HG03139 (cell line): ENCODE data around the gene DDX4.
"Not testable (repeated sequence)": the region's sequence is repeated elsewhere in the genome, so short reads cannot be mapped to it uniquely, and the experiment has no call there.

ENCODE experiments used
- ATAC-seq: cut with Tn5 transposase; IDR thresholded peaks from one replicate; pipeline ENCODE4 v1.9.1; 2021; ENCODE audit not compliant: unreplicated experiment

The DDX4 gene

DNA sequence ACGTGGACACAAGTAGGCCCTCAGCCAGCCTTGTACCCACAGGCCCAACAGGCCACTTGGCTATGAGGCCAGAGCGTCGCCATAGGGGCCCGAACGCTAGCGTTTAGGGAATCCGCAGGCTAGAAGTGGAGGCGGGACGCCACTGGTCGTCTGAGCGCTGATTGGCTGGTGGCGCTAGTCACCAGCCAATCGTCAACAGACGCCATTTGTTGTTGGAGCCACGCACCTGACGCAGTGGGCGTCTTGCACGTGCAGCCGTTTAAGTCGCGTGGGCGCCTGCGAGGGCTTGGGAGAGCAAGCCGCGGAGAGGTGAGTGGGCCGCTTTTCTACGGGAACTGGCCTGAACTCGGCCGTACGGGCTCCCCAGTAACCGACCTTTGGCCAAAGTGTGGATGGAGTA, at the start of gene DDX4:
DDX4 (plus strand) TSS at position 269 of the 400 bp plus-strand sequence. CDS start 903 bp downstream, outside the sequence.
- ATAC-seq, result no peak

DNA sequence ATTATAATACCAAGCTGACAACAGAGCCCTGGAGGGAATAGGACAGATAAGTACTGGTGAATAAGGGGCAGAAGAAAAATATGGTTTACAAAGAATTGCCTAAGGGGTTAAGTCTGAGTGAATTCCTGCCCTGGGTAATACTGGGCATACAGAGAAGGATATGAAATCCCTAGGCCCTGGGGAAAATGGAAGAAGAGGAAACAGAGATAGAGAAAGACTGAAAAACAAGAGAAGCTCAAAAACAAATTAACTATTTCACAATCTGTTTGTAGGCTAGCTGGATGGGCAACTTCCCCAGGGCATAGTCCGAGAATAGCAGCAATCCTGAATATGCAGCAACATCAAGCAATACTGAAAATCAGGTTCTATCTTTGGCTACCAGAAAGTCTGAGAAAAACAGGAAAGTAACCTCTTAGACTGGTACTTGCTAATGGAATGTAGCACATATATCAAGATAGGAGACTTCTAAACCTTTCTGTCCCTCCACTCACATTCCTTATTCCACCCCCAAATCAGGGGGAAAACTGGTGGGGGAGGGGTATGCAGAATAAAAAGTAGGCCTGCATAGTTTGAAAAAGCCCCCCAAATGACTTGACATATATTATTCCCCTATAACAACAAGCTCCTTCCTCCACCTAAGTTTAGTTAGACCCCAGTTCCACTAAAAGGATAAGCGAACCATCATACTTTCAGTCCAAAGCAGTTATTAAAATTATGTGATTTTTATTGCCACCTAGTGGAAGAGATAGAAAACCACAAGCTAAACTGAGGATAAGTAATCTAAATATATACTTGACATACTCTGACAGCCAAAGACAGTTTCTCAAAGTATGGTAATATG, 46.4 kb upstream of the DDX4 start:
- ATAC-seq, result no peak

DNA sequence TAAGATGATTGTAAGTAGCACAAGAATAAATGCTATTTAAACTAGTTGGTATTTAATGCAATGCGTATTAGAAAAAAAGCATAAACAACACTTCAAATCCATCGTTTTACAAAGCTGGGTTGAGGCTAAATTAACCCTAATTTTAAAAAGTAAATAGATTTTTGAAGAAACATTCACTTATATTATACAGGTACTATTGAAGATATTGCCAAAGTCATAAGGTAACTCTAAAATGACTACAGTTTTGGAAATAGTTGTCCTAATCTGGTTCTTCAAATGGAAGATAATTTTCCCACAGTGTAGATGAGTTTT, 45.8 kb upstream of the DDX4 start:
- ATAC-seq, result no peak

DNA sequence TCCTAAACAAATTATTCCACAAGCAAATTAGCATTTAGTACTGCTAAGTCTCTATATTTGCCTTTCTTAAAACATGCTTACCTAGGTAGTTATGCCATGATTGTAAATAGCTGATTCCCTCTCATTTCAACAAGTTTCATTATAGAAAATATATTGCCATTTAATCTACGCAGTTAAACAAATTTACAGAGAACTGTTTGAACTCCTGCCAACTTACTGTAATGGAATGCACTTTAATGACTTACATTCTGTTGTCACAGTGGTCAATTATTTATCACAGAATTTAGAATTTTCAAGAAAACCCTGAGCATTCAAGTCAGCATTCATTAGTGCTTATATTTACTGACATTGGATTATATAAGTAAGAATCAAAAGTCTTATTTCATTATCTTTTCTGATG, 45.4 kb upstream of the DDX4 start:
- no peak for ATAC-seq

DNA sequence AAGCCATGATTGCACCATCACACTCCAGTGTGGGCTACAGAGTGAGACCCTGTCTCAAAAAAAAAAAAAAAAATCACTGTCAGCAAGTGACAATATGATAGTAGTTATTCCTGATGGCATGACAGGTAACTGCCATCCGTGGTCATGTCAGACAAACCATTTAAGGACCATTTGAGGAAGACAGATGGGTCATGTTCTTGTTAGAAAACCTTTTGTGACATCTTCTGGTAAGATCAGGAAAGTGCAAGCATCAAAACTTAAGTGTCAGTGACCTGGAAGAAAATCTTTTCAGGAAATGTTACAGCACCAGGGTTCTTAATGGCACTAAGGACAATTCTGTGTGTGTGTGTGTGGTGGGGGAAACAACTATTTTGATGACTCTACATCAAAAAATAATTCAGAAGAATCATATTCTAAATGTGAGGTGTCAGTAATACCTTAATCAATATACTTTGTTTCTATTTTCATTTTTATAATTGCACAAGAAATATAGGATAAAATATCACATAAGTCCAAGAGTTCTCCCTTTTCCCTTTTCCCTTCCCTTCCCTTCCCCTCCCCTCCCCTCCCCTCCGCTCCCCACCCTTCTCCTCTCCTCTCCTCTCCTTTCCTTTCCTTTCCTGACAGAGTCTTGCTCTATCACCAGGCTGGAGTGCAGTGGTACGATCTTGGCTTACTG, 43.6 kb upstream of the DDX4 start:
- ATAC-seq, result no peak

DNA sequence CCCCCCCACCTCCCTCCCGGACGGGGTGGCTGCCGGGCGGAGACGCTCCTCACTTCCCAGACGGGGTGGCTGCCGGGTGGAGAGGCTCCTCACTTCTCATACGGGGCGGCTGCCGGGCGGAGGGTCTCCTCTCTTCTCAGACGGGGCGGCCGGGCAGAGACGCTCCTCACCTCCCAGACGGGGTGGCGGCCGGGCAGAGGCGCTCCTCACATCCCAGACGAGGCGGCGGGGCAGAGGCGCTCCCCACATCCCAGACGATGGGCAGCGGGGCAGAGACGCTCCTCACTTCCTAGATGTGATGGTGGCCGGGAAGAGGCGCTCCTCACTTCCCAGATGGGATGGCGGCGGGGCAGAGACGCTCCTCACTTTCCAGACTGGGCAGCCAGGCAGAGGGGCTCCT, 41.2 kb upstream of the DDX4 start:
- ATAC-seq, result not testable (repeated sequence)

DNA sequence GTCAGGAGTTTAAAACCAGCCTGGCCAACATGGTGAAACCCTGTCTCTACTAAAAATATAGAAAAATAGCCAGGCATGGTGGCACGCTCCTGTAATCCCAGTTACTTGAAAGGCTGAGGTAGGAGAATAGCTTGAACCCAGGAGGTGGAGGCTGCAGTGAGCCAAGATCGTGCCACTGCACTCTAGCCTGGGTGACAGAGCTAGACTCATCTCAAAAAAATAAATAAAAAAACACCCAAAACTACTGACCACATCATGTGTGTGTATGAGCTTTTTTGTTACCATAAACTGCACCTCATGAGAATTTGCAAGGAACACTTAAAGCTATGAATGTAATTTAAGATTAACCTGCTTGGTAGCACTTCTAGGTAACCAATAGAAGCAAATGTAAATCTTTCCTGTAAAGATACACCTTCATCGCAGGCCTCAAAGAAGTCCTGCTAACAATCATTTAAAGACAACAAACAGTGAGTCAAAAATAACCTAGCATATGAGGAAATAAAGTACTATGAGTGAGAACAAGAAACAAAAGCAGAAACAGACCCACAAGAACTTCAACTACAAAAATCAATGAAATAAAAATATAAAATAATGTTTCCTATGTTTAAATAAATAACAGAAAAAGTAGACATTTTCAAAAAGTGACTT, 38.7 kb upstream of the DDX4 start:
- ATAC-seq, result no peak

DNA sequence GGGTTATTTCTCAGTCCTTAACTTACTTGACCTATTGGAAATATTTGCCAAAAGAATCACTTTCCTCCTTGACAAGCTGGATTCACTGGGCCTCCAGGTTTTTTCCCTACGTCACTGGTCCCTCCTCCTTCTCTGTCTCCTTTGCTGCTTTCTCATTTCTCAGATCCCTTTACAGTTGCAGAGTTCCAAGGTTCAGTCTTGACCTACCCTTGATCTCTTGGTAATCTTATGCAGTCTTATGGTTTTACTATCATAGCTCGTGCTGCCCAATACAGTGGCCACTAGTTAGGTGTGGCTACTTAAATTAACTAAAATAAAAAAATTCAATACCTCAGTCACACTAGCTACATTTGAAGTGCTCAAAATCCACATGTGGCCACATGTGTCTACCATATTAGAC, 37.1 kb upstream of the DDX4 start:
- ATAC-seq, result no peak

DNA sequence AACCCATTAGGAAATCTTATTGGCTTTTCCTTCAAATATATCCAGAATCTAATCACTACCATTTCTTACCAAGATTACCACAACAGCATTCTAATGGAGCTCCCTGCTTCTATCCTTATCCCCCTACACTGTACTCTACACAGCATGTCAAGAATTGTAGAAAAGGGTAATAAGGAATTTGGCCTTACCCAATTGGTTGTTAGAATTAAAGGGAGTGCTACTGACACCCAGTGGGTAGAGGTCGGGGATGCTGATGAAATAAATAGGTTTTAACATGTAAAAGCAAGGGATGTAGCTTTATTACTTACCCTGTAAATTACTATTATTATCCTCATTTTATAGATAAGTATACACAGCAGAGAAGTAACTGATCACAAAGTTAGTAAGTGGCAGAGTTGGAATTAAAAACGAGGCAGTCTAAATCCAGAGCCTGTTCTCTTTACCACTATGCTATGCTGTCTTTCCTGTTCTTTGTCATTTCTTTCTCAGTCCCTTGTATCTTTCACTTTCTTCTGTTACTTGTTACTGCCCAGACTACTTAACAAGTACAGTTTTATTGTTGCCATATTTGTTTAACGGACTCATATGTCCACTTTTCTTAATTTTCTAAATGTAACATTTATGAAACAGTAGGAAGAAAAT, 36.3 kb upstream of the DDX4 start:
- ATAC-seq, result no peak

DNA sequence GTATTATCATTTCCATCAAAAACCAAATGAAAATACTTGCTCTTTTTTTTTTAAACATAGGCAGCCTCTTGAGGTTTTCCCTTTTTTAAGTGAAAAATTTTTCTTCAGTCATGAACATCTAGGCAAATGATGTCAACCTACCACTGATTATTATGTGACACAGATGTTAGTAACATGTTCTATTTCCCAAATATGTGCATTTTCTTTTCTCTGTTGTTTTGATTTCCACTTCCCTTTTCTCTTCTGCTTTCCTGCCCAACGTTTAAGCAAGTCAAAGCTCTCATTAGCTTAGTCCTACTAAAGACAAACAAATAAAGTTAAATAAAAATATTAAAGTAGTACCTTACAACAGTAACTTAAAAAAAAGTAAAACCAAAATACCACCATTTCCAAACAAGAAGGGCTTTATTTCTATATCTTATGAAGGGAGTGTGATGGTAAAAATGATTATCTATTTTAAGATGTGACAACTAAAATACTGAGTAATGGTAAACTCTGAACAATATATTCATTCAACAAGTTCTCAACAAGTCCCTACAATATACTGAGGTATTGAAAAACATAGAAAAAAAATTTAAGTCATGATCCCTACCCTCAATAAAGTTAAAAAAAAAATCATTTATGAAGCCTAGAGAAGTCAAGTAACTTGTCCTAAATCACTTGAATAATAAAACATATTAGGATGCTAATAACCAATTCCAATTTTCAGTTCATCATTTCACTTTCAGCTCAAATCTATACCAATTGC, 35.1 kb upstream of the DDX4 start:
- no peak for ATAC-seq

DNA sequence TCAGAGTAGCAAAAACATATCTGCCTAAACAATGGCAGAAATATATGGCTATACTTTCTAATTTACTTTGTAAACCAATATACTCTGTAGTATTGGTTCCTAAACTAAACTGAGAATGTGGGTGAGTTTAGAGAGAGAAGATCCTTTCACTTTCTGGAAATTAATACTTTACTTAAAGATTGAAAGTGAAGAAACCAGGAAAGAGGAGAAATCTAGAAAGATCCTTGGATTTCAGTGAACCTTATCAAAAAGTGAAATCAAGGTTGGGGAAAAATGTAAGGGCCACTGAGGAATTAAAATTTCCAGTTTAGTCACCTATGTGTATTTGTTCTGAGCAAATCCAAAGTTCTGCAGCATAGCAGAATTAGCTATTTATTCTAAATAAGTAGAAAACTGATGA, 31.6 kb upstream of the DDX4 start:
- no peak for ATAC-seq

DNA sequence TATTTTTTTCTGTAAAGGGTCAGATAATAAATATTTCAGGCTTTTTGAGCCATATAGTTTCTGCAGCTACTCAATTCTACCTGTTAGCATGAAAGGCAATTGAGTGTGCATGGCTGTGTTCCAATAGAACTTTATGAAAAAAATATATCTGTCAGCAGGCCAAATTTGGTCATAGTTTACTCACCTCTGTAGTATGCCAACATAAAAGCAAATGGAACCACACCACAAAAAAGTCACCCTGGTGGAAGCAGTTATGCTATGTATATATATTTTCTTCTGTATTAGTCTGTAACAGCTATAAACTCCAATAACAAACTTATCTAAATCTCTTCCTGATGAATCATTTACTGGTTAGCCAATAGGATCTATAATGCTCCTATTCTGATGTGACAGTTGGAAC, 29.1 kb upstream of the DDX4 start:
- ATAC-seq, result no peak

DNA sequence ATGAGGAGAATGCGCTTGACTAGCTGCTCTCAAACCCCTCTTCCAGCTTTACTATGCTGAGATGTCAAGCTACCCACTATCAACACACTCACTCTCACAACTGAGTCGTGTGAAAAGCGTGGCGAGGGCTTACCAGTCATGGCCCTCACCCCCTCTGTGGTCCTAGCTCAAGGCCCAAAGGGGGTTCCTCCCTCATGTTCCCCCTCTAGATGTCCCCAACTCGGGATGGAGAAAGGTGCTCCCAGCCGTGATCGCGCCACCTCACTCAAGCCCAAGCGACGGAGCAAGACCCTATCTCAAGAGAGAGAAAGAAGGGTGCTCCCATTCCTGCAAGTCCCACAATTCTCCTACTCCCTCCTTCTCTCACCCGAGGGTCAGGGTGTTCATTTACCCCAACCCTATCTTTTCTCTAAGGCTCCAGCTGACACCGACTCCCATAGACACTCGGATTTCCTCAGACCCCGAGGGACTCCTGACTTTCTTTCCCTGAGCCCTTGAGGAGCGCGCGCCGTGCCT, 26.3 kb upstream of the DDX4 start:
- no peak for ATAC-seq

DNA sequence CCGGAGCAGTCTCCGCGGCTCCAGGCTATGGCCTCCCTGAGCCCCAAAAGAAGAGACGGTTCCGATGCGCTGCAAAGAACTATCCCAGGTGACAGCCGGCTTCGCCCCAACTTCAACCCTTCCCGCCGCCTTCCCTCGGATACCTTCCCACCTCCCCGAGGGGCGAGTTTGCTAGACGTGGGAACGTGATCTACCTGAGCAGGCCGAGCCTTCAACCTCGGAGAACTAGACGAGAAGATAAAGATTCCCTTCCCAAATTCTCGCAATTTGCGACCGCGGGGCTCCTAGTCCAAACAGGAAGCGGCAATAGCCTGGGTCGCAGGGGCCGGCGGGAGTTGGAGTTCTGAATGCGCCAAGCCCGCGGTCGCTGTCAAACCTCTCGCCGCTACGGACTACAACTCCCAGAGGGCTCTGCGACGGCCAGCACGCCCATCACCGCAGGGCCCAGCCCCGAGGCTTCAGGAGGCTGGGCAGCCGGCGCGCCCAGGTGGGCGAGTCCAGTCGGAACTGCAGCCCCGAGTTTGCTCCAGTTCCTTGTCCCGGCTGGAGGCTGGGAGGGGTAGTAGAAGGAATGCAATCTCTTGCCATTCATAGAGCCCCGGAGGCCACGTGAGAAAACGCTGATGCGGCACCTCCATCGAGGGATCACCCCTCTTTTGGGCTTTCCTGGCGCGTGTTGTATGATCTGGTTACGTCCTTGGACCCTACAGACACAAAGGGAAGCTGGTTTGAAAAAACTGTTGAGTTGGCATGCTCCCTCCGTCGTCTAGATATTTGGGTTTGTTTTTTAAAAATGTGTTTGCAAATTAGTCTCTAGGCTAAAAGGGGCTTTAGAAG, 25.6 kb upstream of the DDX4 start, which contains the start of gene SLC38A9:
SLC38A9 (minus strand) TSS at position 302 of the 837 bp plus-strand sequence. CDS start 14,366 bp downstream, outside the sequence.
- ATAC-seq, result peak; percentile 100

DNA sequence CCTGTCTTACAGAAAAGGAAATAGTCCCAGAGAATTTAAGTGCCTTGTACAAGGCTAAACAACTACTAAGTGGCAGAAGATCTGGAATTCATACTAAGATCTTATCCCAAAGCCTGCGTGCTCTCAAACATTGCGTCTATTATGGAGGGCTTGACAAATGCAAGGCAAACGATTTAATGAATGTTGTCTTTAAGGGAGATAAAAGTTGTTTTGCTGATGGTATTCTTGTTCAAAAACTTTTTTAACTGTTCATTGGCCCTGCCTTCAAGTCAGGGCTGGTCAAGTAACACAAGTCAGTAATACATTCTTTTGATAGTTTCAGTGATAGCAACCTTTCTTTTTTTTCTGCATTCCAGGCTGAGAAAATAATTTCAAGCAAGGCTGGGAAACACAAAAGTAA, 24.0 kb upstream of the DDX4 start:
- ATAC-seq, result no peak

DNA sequence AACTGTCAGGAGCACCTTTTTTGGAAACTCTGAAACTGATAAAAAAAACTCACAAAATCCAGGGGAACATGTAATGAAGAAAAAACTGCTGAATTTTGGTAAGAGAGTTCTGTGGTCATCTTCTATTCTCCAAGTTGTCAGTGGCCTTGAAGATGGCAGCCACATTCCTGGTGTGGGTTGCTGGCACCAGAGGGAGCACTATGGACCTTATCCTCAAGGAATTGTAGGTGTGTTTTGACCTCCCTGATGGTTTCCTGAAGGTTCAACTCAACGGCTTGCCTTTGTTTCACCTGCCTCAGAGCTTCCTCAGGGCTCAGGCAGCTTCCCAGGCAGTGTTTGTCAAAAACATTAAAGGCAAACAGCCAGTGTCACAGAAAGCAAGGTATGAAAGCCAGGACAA, 23.5 kb upstream of the DDX4 start:
- no peak for ATAC-seq

DNA sequence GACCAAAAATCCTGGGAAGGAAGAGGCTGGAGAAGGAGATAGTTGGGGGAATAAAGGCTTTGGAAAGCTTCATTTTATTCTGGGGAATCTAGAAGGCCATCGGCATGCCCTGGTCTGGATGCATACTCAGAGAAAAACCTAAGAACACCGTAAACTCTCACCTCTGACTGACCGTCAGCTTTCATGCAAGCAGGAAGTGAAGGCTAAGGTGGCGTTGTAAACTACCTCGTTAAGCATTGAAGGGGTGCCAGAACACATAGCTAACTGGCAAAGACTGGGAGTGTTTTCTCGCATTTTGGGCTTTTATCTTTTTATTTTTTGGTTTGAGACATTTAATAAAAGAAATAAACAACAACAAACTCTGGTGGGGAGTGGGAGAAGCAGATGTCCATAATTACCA, 23.1 kb upstream of the DDX4 start:
- no peak for ATAC-seq

DNA sequence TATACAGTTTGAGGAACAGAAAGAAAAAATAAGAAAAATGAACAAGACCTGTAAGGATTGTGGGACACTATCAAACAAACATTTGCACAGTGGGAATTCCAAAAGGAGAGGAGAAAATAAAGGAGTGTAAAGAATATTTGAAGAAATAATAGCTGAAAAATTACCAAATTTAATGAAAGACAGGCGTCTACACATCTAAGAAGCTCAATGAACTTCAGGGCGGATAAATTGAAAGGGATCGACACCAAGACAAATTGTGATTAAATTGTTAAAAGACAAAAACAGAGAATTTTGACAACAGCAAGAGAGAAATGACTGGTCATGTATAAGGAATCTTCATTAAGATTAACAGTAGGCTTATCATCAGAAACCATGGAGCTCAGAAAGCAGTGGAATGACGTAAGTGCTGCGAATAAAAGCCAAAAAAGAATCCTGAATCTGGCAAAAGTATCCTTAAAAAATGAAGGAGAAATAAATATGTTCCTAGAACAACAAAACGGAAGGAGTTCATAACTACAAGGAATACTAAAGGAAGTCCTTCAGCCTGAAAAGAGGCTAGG, 22.3 kb upstream of the DDX4 start:
- ATAC-seq, result no peak

DNA sequence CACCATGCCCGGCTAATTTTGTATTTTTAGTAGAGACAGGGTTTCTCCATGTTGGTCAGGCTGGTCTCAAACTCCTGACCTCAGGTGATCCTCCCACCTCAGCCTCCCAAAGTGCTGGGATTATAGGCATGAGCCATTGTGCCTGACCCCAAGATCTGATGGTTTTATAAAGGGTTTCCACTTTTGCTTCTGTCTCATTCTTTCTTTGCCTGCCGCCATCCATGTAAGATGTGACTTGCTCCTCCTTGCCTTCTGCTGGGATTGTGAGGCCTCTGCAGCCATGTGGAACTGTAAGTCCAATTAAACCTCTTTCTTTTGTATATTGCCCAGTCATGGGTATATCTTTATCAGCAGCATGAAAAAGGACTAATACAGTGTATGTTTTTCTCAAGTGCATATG, 18.8 kb upstream of the DDX4 start:
- not testable (repeated sequence) for ATAC-seq
